ENCODE measurements around the gene NR1H3. TPM values are rescaled to one million over a fixed set of nuclear protein-coding genes. Genes with fewer than 3 reads are reported as not detected.

NR1H3 gene
- total RNA-seq, 1 experiment from 2014 or later: 31.6 TPM

DNA sequence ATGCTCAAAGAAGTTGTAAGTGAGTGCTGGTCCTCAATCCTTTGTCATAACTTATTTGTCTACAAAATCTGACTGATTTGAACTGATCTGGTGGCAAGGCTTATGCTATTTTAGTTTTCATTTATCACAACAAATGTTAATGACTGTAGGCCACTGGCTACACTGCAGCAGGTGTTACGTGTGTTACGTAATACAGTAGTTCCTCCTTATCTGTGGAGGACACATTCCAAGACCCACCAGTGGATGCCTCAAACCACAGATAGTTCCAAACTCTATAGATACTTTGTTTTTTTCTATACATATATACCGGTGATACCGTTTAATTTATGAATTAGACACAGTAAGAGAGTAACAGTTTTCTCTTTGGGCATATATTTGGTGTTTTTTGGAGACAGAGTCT, 19.1 kb downstream of the NR1H3 start:
- Histone ChIP-seq H2AFZ (ENCODE audit: low read length) (no peak overlapping the region), H3K4me2 (ENCODE audit: low read length) (no peak overlapping the region), H3F3A (ENCODE audit: low read length, unreplicated experiment) (no peaks in the 10 kb centered on the region), H3K36me3 (ENCODE audit: low read depth, low read length) (peaks cover 34% of the 10 kb centered on the region), H3K27ac (ENCODE audit: low read length) (no peak overlapping the region), H3K27me3 (ENCODE audit: low read length) (no peaks in the 10 kb centered on the region), H3K79me2 (ENCODE audit: low read length) (peaks cover 25% of the 10 kb centered on the region), H3K9ac (ENCODE audit: low read length) (no peak overlapping the region), H3K4me1 (ENCODE audit: insufficient read depth, low read length) (no peaks in the 10 kb centered on the region), H3K9me2 (replicated peaks; ENCODE audit: low read length) (no peaks in the 10 kb centered on the region), H3K4me3 (ENCODE audit: low read length) (no peak overlapping the region), H3K9me3 (ENCODE audit: low read length) (no peaks in the 10 kb centered on the region), H4K20me1 (ENCODE audit: low read length) (peaks cover 4% of the 10 kb centered on the region; the same call in 1 of the 2 replicates)
- POLR2A ChIA-PET (ENCODE audit: unreplicated experiment): no interaction called here
- no TSS peak for BruUV-seq (replicated peaks)
- ATAC-seq (no peak), DNase-seq (no peak)
- intact Hi-C loops (cut with micrococcal nuclease): no loop called here
- TF ChIP-seq, protein P1, sequence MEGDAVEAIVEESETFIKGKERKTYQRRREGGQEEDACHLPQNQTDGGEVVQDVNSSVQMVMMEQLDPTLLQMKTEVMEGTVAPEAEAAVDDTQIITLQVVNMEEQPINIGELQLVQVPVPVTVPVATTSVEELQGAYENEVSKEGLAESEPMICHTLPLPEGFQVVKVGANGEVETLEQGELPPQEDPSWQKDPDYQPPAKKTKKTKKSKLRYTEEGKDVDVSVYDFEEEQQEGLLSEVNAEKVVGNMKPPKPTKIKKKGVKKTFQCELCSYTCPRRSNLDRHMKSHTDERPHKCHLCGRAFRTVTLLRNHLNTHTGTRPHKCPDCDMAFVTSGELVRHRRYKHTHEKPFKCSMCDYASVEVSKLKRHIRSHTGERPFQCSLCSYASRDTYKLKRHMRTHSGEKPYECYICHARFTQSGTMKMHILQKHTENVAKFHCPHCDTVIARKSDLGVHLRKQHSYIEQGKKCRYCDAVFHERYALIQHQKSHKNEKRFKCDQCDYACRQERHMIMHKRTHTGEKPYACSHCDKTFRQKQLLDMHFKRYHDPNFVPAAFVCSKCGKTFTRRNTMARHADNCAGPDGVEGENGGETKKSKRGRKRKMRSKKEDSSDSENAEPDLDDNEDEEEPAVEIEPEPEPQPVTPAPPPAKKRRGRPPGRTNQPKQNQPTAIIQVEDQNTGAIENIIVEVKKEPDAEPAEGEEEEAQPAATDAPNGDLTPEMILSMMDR (conservative IDR thresholded peaks at IDR 0.05; ENCODE audit: low read depth, low read length): no peak
- TF ChIP-seq EZH2phosphoT487 (IDR thresholded peaks at IDR 0.05; ENCODE audit: borderline replicate concordance, low read length) (no peak), EZH2 (IDR thresholded peaks at IDR 0.05; ENCODE audit: low read length, unreplicated experiment) (no peak)
- CTCF ChIA-PET: no interaction called here

DNA sequence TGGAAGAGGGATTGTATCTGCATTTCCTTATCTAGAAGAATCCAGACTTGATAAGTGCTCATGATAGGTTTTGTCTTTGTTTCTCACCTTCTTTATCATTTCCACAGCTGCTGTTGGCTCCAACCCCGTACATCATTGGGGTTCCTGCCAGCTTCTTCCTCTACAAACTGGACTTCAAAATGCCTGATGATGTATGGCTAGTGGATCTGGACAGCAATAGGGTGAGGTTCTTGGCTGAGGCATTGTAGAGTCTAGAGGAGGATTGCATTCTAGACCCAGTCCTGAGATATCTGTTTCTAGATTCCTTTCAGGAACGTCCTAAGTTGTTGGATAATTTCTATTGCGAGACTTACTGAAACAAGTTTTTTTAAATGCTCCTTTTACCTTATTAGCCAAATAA, 20.3 kb downstream of the NR1H3 start:
- DNase-seq: no peak
- ATAC-seq: no peak
- peaks cover 14% of the 10 kb centered on the region for H3K79me2 ChIP-seq (ENCODE audit: low read length)
- ChIA-PET CTCF (no interaction called here), POLR2A (ENCODE audit: unreplicated experiment) (no interaction called here)
- H3K36me3 ChIP-seq (ENCODE audit: low read depth, low read length): peaks cover 42% of the 10 kb centered on the region
- intact Hi-C loops (cut with micrococcal nuclease): no loop called here
- no peak for TF ChIP-seq EZH2 (IDR thresholded peaks at IDR 0.05; ENCODE audit: low read length, unreplicated experiment)
- TF ChIP-seq EZH2phosphoT487 (IDR thresholded peaks at IDR 0.05; ENCODE audit: borderline replicate concordance, low read length): no peak
- TF ChIP-seq, protein P1 (conservative IDR thresholded peaks at IDR 0.05; ENCODE audit: low read depth, low read length): no peak
- H3K9ac ChIP-seq (ENCODE audit: low read length): no peak overlapping the region
- no TSS peak for BruUV-seq (replicated peaks)
- H3K4me2 ChIP-seq (ENCODE audit: low read length): no peak overlapping the region
- no peak overlapping the region for H3K27ac ChIP-seq (ENCODE audit: low read length)
- H3K27me3 ChIP-seq (ENCODE audit: low read length): no peaks in the 10 kb centered on the region
- no peaks in the 10 kb centered on the region for H3K9me3 ChIP-seq (ENCODE audit: low read length)
- H4K20me1 ChIP-seq (ENCODE audit: low read length): no peaks in the 10 kb centered on the region
- no peaks in the 10 kb centered on the region for H3K4me1 ChIP-seq (ENCODE audit: insufficient read depth, low read length)
- H2AFZ ChIP-seq (ENCODE audit: low read length): no peak overlapping the region
- H3K9me2 ChIP-seq (replicated peaks; ENCODE audit: low read length): no peaks in the 10 kb centered on the region
- no peak overlapping the region for H3K4me3 ChIP-seq (ENCODE audit: low read length)
- H3F3A ChIP-seq (ENCODE audit: low read length, unreplicated experiment): no peaks in the 10 kb centered on the region

DNA sequence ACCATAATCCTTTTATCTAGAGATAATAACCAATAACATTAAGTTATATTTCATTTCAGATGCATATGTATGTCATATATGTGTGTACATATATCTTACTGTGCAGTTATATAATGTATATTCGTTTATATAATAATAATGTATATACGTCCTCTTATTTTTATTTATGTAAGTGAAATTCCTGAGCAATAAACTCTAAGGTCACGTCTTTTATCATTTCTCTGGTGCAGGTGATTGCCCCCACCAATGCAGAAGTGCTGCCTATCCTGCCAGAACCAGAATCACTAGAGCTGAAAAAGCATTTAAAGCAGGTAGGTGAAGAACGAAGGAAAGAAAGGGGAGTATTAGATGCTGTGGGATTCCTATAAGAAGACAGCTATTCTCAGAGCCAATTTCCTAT, 21.0 kb downstream of the NR1H3 start:
- Histone ChIP-seq H4K20me1 (ENCODE audit: low read length) (no peaks in the 10 kb centered on the region), H3K9ac (ENCODE audit: low read length) (no peak overlapping the region), H2AFZ (ENCODE audit: low read length) (no peak overlapping the region), H3K9me3 (ENCODE audit: low read length) (no peaks in the 10 kb centered on the region), H3K27ac (ENCODE audit: low read length) (no peak overlapping the region), H3K9me2 (replicated peaks; ENCODE audit: low read length) (no peaks in the 10 kb centered on the region), H3K4me1 (ENCODE audit: insufficient read depth, low read length) (no peaks in the 10 kb centered on the region), H3K36me3 (ENCODE audit: low read depth, low read length) (peaks cover 42% of the 10 kb centered on the region), H3K79me2 (ENCODE audit: low read length) (peaks cover 8% of the 10 kb centered on the region; the same call in 1 of the 2 replicates), H3K4me2 (ENCODE audit: low read length) (no peak overlapping the region), H3K27me3 (ENCODE audit: low read length) (no peaks in the 10 kb centered on the region), H3K4me3 (ENCODE audit: low read length) (no peak overlapping the region), H3F3A (ENCODE audit: low read length, unreplicated experiment) (no peaks in the 10 kb centered on the region)
- intact Hi-C loops (cut with micrococcal nuclease): no loop called here
- BruUV-seq (replicated peaks): no TSS peak
- POLR2A ChIA-PET (ENCODE audit: unreplicated experiment): no interaction called here
- TF ChIP-seq EZH2 (IDR thresholded peaks at IDR 0.05; ENCODE audit: low read length, unreplicated experiment) (no peak), EZH2phosphoT487 (IDR thresholded peaks at IDR 0.05; ENCODE audit: borderline replicate concordance, low read length) (no peak)
- TF ChIP-seq, protein P1 (conservative IDR thresholded peaks at IDR 0.05; ENCODE audit: low read depth, low read length): no peak
- ATAC-seq (no peak), DNase-seq (no peak)
- CTCF ChIA-PET: no interaction called here
